GM12872 (cell line): ENCODE results near the gene TMEM154.

Experiments used
- CTCF ChIP-seq: IDR thresholded peaks from 3 replicates; pipeline ENCODE4 v1.5.1; 2011; ENCODE audit warnings: low read depth, mild to moderate bottlenecking, low read length, moderate library complexity; ENCODE audit not compliant: insufficient read depth

Gene TMEM154

GRCh38 chr4:152663203-152664066 is 16.4 kb downstream of the TMEM154 start:
- TF ChIP-seq CTCF = no peak

- no peak for TF ChIP-seq CTCF
Observed at GRCh38 chr4:152661649-152662048, 18.1 kb downstream of the TMEM154 start.

GRCh38 chr4:152660526-152660925 is 19.3 kb downstream of the TMEM154 start:
- no peak for TF ChIP-seq CTCF

- TF ChIP-seq CTCF = no peak
Observed at GRCh38 chr4:152659806-152660205, 20.0 kb downstream of the TMEM154 start.

GRCh38 chr4:152657657-152658056 is 22.1 kb downstream of the TMEM154 start:
- no peak for TF ChIP-seq CTCF

GRCh38 chr4:152655272-152656129 is 24.3 kb downstream of the TMEM154 start:
- no peak for TF ChIP-seq CTCF

- no peak for TF ChIP-seq CTCF
Observed at GRCh38 chr4:152652102-152652501, 27.7 kb downstream of the TMEM154 start.
